Keratinocyte (primary cell): ENCODE data around the gene KCNK5. TPM values are rescaled to one million over a fixed set of nuclear protein-coding genes. Genes with fewer than 3 reads are reported as not detected.

Experiments used
- DNase-seq: peaks from one replicate; pipeline ENCODE4 v3.0.0-alpha.2; 2011; ENCODE audit warnings: low read depth, missing footprints, low spot score
- FAIRE-seq: peaks from 2 replicates; lab custom pipeline; 2011; peaks lifted over from hg19 to GRCh38; lab: Jason Lieb, UNC
- H2AFZ ChIP-seq: 2 replicates; pipeline ENCODE4 v1.6.0; 2012; ENCODE audit warnings: low read length, control low read depth, inconsistent platforms; ENCODE audit not compliant: control insufficient read depth
- H3K27ac ChIP-seq: 2 replicates; pipeline ENCODE4 v1.5.1; 2011; ENCODE audit warnings: low read length; ENCODE audit not compliant: control insufficient read depth, insufficient read depth
- H3K27me3 ChIP-seq: 3 replicates; pipeline ENCODE4 v1.6.0; 2011; ENCODE audit warnings: low read length; ENCODE audit not compliant: control insufficient read depth, insufficient read depth; ENCODE audit errors: extremely low read depth
- H3K36me3 ChIP-seq, 2 experiments: 2 replicates in 1 of 2; 3 replicates in 1 of 2; pipeline ENCODE4 v1.5.1; 2011; ENCODE audit warnings: low read length in 2 of 2, mild to moderate bottlenecking in 1 of 2; ENCODE audit not compliant: control insufficient read depth in 2 of 2, insufficient read depth in 2 of 2; ENCODE audit errors: extremely low read depth in 1 of 2
- H3K4me1 ChIP-seq: 3 replicates; pipeline ENCODE4 v1.5.1; 2011; ENCODE audit warnings: low read length; ENCODE audit not compliant: control insufficient read depth, insufficient read depth; ENCODE audit errors: extremely low read depth
- H3K4me2 ChIP-seq: 3 replicates; pipeline ENCODE4 v1.6.0; 2011; ENCODE audit warnings: low read depth, low read length; ENCODE audit not compliant: control insufficient read depth, insufficient read depth; ENCODE audit errors: extremely low read depth
- H3K4me3 ChIP-seq, 3 experiments: fragments of 200-600 bp in 1 of 3; sonication (generic) in 1 of 3; 2 replicates in 2 of 3; 3 replicates in 1 of 3; pipeline ENCODE4 v1.5.1; 2011 to 2016; ENCODE audit warnings: low read length in 3 of 3, mild to moderate bottlenecking in 3 of 3, control low read depth in 2 of 3, inconsistent platforms in 1 of 3, low read depth in 1 of 3, mixed read lengths in 1 of 3, mixed run types in 1 of 3, moderate library complexity in 1 of 3; ENCODE audit not compliant: control insufficient read depth in 2 of 3, insufficient read depth in 2 of 3; ENCODE audit errors: extremely low read depth in 1 of 3
- H3K79me2 ChIP-seq: 2 replicates; pipeline ENCODE4 v1.6.0; 2012; ENCODE audit warnings: low read length; ENCODE audit not compliant: control insufficient read depth, insufficient read depth
- H3K9ac ChIP-seq: 3 replicates; pipeline ENCODE4 v1.6.0; 2011; ENCODE audit warnings: low read length; ENCODE audit not compliant: control insufficient read depth, insufficient read depth; ENCODE audit errors: extremely low read depth
- H3K9me1 ChIP-seq: 3 replicates; pipeline ENCODE4 v1.6.0; 2011; ENCODE audit warnings: low read length; ENCODE audit not compliant: control insufficient read depth, insufficient read depth; ENCODE audit errors: extremely low read depth
- H3K9me3 ChIP-seq: 2 replicates; pipeline ENCODE4 v1.5.1; 2012; ENCODE audit warnings: low read depth, low read length; ENCODE audit not compliant: control insufficient read depth
- H4K20me1 ChIP-seq: 3 replicates; pipeline ENCODE4 v1.6.0; 2011; ENCODE audit warnings: low read length; ENCODE audit not compliant: control insufficient read depth, insufficient read depth; ENCODE audit errors: extremely low read depth
- EZH2 ChIP-seq: IDR thresholded peaks from one replicate; pipeline ENCODE4 v1.6.1; 2012; ENCODE audit warnings: inconsistent platforms, mild to moderate bottlenecking, low read length, moderate library complexity
- dilution Hi-C: fragments of 300-500 bp; cut with MboI; formaldehyde crosslinking; loops from one replicate; pipeline ENCODE4 v1.7.0; 2020; ENCODE audit warnings: low sequenced_read_pairs; ENCODE audit not compliant: extremely low pct_ligation_motif_present
- polyA plus RNA-seq, 5 experiments: library from polyadenylated mRNA; depleted of rRNA in 3 of 5; stranded (reverse) in 3 of 5; stranded (forward) in 1 of 5; unstranded in 1 of 5; fragments of >200 nt; gene quantifications; 1 replicate in 1 of 5; 2 replicates in 3 of 5; 3 replicates in 1 of 5; pipeline versions ENCODE4 v1.2.1 to v1.2.3, GENCODE V29; 2011 to 2012; ENCODE audit warnings: missing spikeins in 2 of 5, low read depth in 1 of 5, low replicate concordance in 1 of 5
- TF ChIP-seq, protein P1 (sequence below), 3 experiments: IDR thresholded peaks in 1 of 3; conservative IDR thresholded peaks in 1 of 3; optimal IDR thresholded peaks in 1 of 3; 2 replicates in 2 of 3; 3 replicates in 1 of 3; pipeline versions ENCODE3 to v1.5.1; 2011; ENCODE audit warnings: low read length in 3 of 3, mild to moderate bottlenecking in 3 of 3, moderate library complexity in 2 of 3, control low read depth in 1 of 3, inconsistent platforms in 1 of 3; ENCODE audit not compliant: insufficient read depth in 2 of 3; ENCODE audit errors: extremely low read depth in 1 of 3

The KCNK5 gene
- polyA plus RNA-seq, 1 donor (not counting 4 experiments of a cell fraction or from before 2014, with no cell fraction given), result not detected

DNA sequence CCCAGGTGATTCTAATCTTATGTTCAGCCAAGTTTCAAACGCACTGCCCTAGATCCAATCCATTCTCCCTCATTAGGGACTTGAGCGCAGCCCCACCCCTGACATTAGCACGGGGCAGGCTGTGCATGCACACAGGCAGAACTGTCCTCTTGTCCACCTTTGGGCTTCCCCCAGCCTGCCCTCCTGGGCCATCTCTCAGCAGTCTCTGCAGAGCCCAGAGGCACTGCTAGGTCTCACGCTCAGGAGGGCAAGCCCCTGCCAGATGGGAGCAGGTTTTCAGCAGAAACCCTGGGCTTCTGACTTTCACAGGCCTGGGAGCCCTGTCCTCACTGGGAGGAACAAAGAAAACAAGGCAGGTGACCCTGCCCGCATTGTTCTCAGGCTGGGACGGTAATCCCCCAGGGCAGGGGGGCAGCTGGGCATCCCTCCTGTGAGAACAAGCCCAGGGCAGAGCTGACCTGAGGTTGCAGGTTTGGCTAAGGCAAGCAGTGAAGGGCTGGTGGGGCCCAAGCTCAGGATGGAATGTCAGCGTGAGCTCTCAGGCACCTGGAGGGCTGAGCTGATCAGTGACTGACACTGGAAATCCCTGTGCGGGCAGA is 24.5 kb downstream of the KCNK5 start:
- Histone ChIP-seq H2AFZ (no peak overlapping the region), H3K27me3 (no peaks in the 10 kb centered on the region), H3K36me3 (no peaks in the 10 kb centered on the region), H3K9me3 (no peaks in the 10 kb centered on the region), H3K4me1 (peaks cover 8% of the 10 kb centered on the region), H3K4me3 (no peak overlapping the region), H3K9me1 (no peaks in the 10 kb centered on the region), H3K9ac (no peak overlapping the region), H3K27ac (no peak overlapping the region), H3K79me2 (no peaks in the 10 kb centered on the region), H3K4me2 (no peak overlapping the region), H4K20me1 (no peaks in the 10 kb centered on the region)
- FAIRE-seq, result no peak
- TF ChIP-seq, protein P1, sequence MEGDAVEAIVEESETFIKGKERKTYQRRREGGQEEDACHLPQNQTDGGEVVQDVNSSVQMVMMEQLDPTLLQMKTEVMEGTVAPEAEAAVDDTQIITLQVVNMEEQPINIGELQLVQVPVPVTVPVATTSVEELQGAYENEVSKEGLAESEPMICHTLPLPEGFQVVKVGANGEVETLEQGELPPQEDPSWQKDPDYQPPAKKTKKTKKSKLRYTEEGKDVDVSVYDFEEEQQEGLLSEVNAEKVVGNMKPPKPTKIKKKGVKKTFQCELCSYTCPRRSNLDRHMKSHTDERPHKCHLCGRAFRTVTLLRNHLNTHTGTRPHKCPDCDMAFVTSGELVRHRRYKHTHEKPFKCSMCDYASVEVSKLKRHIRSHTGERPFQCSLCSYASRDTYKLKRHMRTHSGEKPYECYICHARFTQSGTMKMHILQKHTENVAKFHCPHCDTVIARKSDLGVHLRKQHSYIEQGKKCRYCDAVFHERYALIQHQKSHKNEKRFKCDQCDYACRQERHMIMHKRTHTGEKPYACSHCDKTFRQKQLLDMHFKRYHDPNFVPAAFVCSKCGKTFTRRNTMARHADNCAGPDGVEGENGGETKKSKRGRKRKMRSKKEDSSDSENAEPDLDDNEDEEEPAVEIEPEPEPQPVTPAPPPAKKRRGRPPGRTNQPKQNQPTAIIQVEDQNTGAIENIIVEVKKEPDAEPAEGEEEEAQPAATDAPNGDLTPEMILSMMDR (optimal IDR thresholded peaks at IDR 0.05 in 1 of 3, IDR thresholded peaks at IDR 0.05 in 1 of 3, conservative IDR thresholded peaks at IDR 0.05 in 1 of 3; ENCODE audit: extremely low read depth in 1 of 3, insufficient read depth in 2 of 3, low read length in 3 of 3), result no peak
- TF ChIP-seq EZH2, result no peak
- dilution Hi-C loops, result no loop called here
- DNase-seq, result no peak

DNA sequence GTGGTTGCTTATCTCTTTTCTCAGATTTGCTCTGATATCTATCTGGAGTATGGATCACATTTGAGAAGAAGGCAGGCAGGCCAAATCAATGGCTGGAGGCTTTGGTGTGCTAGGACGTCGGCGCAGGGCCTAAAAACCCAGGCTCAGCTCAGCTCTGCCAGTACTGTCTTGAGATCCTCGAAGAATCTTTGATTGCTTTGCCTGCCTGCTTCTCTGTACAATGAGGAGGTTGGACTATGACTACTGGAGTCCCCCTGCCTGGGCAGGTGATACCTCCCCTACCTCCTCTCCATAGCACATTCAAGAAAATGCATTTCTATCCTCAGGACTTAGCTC is 25.1 kb downstream of the KCNK5 start:
- FAIRE-seq (no peak), DNase-seq (no peak)
- Histone ChIP-seq H3K9ac (no peak overlapping the region), H3K4me3 (no peak overlapping the region), H3K4me1 (peaks cover 8% of the 10 kb centered on the region), H3K79me2 (no peaks in the 10 kb centered on the region), H3K9me3 (no peaks in the 10 kb centered on the region), H3K4me2 (peak overlapping the region; percentile 29), H2AFZ (peak overlapping the region; percentile 29), H4K20me1 (no peaks in the 10 kb centered on the region), H3K27me3 (no peaks in the 10 kb centered on the region), H3K36me3 (no peaks in the 10 kb centered on the region), H3K9me1 (no peaks in the 10 kb centered on the region), H3K27ac (no peak overlapping the region)
- no peak for TF ChIP-seq EZH2
- TF ChIP-seq, protein P1 (optimal IDR thresholded peaks at IDR 0.05 in 1 of 3, IDR thresholded peaks at IDR 0.05 in 1 of 3, conservative IDR thresholded peaks at IDR 0.05 in 1 of 3; ENCODE audit: extremely low read depth in 1 of 3, insufficient read depth in 2 of 3, low read length in 3 of 3), result no peak
- dilution Hi-C loops, result no loop called here
